ENCODE results near the gene CNMD.
"Not testable (repeated sequence)": the region's sequence is repeated elsewhere in the genome, so short reads cannot be mapped to it uniquely, and the experiment has no call there.

CNMD gene

GRCh38 chr13:52701728-52702465 is 37.7 kb downstream of the CNMD start:
- DNase-seq: no peak
- no peak for TF ChIP-seq CTCF (IDR thresholded peaks at IDR 0.05)
- Mint-ChIP-seq H3K27ac (no peak overlapping the region), H3K36me3 (ENCODE audit: low read depth) (no peaks in the 10 kb centered on the region), H3K9me3 (no peaks in the 10 kb centered on the region), H3K4me1 (peaks cover 21% of the 10 kb centered on the region), H3K27me3 (ENCODE audit: low read depth, poor library complexity) (no peaks in the 10 kb centered on the region), H3K4me3 (no peak overlapping the region)

GRCh38 chr13:52696566-52696965 is 43.1 kb downstream of the CNMD start:
- no peak overlapping the region for H3K27ac Mint-ChIP-seq
- H3K9me3 Mint-ChIP-seq: no peaks in the 10 kb centered on the region
- H3K27me3 Mint-ChIP-seq (ENCODE audit: low read depth, poor library complexity): no peaks in the 10 kb centered on the region
- DNase-seq: no peak
- TF ChIP-seq CTCF (IDR thresholded peaks at IDR 0.05): no peak
- H3K4me1 Mint-ChIP-seq: no peaks in the 10 kb centered on the region
- H3K4me3 Mint-ChIP-seq: no peak overlapping the region
- H3K36me3 Mint-ChIP-seq (ENCODE audit: low read depth): peaks cover 28% of the 10 kb centered on the region

- H3K36me3 Mint-ChIP-seq (ENCODE audit: low read depth): peaks cover 33% of the 10 kb centered on the region
- H3K27me3 Mint-ChIP-seq (ENCODE audit: low read depth, poor library complexity): no peaks in the 10 kb centered on the region
- no peak overlapping the region for H3K4me3 Mint-ChIP-seq
- H3K9me3 Mint-ChIP-seq: no peaks in the 10 kb centered on the region
- no peak for TF ChIP-seq CTCF (IDR thresholded peaks at IDR 0.05)
- peak overlapping the region; percentile 9 for H3K27ac Mint-ChIP-seq
- no peak for DNase-seq
- H3K4me1 Mint-ChIP-seq: no peaks in the 10 kb centered on the region
These were observed 43.8 kb downstream of the CNMD start for GRCh38 chr13:52695856-52696255.

GRCh38 chr13:52686376-52686775 is 53.2 kb downstream of the CNMD start:
- H3K36me3 Mint-ChIP-seq (ENCODE audit: low read depth): peaks cover 76% of the 10 kb centered on the region

GRCh38 chr13:52685806-52686205 is 53.8 kb downstream of the CNMD start:
- H3K27me3 Mint-ChIP-seq (ENCODE audit: low read depth, poor library complexity); H3K4me3 Mint-ChIP-seq; DNase-seq; H3K27ac Mint-ChIP-seq; H3K9me3 Mint-ChIP-seq; H3K4me1 Mint-ChIP-seq: not testable (repeated sequence)
- peaks cover 77% of the 10 kb centered on the region for H3K36me3 Mint-ChIP-seq (ENCODE audit: low read depth)

More at GRCh38 chr13:52686376-52686775, 53.2 kb downstream of the CNMD start:
- H3K4me3 Mint-ChIP-seq: no peak overlapping the region
- TF ChIP-seq CTCF (IDR thresholded peaks at IDR 0.05): no peak
- no peaks in the 10 kb centered on the region for H3K27me3 Mint-ChIP-seq (ENCODE audit: low read depth, poor library complexity)
- no peaks in the 10 kb centered on the region for H3K4me1 Mint-ChIP-seq
- H3K27ac Mint-ChIP-seq: no peak overlapping the region
- no peak for DNase-seq
- no peaks in the 10 kb centered on the region for H3K9me3 Mint-ChIP-seq

- Mint-ChIP-seq H3K9me3 (no peaks in the 10 kb centered on the region), H3K36me3 (ENCODE audit: low read depth) (peaks cover 51% of the 10 kb centered on the region), H3K4me1 (no peaks in the 10 kb centered on the region), H3K27me3 (ENCODE audit: low read depth, poor library complexity) (no peaks in the 10 kb centered on the region), H3K27ac (peak overlapping the region; percentile 1), H3K4me3 (no peak overlapping the region)
- no peak for TF ChIP-seq CTCF (IDR thresholded peaks at IDR 0.05)
- no peak for DNase-seq
These were observed 61.8 kb downstream of the CNMD start for GRCh38 chr13:52677823-52678222.

Measured in nephron progenitor cell (in vitro differentiated cells).